Stimulated activated CD8-positive, alpha-beta memory T cell treated with anti-CD3 and anti-CD28 coated beads, Interleukin-4, amount 100 ng/mL, for 4 hours (primary cell): ENCODE results near the gene POMT1.
"Not testable (repeated sequence)": the region's sequence is repeated elsewhere in the genome, so short reads cannot be mapped to it uniquely, and the experiment has no call there.

ENCODE experiments used
- DNase-seq, 2 donors: peaks; one replicate each; pipeline ENCODE4 v3.0.0-alpha.2; 2020; ENCODE audit warnings: low read depth in 2 of 2, low spot score in 1 of 2

The POMT1 gene

DNA sequence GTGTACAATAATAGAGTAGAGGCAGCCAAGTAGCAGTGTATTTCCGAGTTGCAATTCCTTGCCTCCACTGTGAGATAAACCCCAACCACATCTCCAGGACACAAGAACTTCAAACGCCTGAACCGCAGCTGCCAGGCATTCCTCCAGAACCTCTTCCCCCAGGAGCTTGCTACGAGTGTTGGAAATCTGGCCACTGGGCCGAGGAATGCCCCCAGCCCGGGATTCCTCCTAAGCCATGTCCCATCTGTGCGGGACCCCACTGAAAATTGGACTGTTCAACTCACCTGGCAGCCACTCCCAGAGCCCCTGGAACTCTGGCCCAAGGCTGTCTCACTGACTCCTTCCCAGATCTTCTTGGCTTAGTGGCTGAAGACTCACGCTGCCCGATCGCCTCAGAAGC lies 46.5 kb downstream of the POMT1 start:
- DNase-seq = not testable (repeated sequence)

DNA sequence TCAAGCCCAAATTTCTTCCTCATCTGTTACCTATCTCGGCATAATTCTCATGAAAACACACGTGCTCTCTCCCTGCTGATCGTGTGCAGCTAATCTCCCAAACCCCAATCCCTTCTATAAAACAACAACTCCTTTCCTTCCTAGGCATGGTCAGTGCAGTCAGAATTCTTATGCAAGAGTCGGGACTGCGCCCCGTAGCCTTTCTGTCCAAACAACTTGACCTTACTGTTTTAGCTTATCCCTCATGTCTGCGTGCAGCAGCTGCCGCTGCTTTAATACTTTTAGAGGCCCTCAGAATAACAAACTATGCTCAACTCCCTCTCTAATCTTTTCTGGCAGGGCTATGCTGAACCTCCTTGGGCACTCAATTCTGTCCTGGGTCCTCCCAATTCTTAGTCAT lies 47.7 kb downstream of the POMT1 start:
- DNase-seq = not testable (repeated sequence)

DNA sequence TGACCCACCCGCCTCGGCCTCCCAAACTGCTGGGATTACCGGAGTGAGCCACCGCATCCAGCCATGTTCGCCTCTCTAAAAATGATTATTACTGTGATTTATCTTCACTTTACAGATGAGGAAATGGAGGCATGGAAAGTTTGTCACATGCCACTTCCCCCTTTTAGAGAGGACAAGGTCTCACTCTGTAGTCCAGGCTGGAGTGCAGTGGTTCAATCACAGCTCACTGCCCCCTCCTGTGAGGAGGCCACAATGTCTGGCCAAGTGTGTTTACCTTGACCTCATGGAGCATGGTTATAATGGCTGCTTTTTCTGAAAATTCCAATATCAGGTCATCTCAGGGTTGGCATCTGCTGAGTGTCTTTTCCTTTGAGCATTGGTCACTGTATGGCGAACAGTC lies 49.3 kb downstream of the POMT1 start:
- no peak for DNase-seq

DNA sequence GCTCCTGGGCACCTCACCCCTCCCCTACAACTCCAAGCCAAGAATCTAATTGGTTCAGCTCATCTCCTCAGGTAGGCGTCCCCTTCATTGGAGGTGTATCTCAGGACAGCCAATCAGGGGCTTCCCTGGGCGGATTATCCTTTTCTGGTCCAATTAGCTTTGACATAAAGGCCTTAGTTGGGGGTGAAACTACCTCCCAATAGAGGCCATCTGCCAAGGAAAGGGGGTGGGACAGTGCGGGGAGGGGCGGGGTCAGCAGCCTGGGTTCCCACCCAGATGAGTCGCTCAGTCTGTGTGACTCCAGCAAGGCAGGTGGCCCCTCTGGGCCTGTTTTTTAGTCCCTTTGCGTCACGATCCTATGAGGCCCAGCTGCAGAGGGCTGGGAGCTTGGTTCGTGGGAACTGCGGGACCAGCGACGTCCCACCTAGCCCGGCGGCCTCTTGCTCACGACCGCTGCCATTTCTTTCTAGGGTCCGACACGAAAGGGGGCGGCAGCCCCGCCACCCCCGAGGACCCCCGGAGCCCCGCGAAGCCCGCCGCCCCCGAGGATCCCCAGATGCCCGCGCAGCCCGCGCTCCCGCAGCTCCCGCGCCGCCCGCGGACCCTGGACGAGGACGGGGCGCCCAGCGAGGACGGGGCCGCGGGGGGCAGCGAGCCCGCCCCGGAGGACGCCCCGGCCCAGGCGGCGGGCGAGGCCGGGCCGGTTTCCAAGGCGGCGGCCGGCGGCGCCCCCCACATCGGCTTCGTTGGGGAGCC lies 51.5 kb downstream of the POMT1 start:
- DNase-seq = no peak

DNA sequence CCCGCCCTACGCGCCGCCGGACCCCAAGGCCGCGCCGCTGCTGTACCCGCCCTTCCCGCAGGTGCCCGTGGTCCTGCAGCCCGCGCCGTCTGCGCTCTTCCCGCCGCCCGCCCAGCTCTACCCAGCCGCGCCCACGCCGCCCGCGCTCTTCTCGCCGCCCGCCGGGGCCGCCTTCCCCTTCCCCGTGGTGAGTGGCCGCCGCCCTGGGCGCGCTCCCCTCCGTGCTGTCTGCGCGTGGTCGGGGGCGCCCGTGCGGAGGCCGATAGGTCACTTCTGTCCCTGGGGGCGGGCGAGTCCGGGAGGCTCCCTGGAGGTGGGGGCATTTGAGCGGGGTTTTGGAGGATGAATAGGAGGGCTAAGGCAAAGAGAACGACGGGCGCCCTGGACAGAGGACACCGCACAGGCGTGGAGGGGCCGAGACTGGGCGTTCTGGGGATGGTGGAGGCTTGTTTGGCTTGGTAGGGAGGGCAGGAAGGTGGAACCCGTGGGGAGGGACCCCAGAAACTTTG lies 52.2 kb downstream of the POMT1 start:
- DNase-seq = no peak

DNA sequence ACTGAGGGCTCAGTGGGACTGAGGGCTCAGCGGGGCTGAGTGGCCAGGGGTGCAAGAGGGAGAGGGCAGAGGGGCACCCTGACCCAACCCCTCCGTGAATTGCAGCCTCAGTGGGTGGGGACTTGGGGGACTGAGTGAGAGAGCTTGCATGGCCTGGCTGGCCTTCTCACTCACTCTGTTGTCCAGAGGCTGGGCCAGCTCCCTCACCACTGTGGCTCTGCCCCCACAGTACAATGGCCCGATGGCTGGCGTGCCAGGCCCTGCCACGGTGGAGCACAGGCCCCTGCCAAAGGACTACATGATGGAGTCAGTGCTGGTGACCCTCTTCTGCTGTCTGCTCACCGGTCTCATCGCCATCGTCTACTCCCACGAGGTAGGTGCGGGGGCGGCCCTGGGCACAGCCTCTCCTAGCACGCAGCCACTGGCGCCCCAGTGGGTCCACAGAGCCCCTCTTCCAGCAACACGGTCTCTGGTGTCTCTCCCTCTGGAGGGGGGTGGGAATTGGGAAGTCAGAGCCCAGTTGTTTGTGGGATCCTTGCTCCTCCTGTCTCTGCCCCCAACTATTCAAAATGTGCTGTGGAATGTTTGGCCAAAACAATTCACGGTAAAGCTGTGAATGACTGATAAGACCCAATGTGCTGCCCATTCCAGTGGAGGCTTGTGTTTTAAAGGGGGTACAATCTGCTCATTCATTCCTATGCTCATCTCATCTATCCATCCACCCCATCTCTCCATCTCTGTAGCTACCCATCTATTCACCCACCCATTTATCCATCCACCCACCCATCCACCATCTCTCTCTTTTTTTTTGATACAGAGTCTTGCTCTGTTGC lies 53.3 kb downstream of the POMT1 start:
- no peak for DNase-seq

DNA sequence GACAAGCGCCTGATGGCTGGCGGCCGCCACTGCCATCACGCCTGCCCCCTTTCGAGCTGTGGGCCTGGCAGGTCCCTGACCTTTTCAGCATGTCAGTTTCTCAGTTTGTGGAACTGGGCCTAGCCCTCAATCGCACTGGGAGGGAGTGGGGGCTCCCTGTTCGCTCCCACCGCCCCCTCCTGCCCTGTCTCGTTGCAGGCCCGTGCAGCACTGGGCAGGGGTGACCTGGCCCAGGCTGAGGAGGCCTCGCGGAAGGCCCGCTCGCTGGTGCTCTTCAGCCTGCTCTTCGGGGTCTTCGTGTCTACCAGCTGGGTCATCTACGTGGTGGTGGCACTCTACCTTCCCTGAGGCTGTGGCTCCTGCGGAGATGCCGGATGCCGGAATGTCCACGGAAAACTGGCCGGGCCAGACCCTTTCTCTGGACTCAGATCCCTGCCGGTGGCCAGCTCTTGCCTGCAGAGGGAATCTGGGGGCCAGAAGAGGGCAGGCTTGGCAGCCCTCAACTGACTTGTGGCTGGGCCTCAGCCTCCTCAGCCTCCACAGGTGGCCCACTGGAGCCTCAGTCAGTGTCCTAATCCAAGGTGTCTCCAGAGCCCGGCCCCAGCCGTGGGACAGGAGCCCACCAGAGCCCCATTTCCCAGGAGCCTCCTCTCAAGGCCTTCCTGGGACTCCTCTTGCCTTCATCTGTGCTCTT lies 55.3 kb downstream of the POMT1 start:
- DNase-seq = no peak

DNA sequence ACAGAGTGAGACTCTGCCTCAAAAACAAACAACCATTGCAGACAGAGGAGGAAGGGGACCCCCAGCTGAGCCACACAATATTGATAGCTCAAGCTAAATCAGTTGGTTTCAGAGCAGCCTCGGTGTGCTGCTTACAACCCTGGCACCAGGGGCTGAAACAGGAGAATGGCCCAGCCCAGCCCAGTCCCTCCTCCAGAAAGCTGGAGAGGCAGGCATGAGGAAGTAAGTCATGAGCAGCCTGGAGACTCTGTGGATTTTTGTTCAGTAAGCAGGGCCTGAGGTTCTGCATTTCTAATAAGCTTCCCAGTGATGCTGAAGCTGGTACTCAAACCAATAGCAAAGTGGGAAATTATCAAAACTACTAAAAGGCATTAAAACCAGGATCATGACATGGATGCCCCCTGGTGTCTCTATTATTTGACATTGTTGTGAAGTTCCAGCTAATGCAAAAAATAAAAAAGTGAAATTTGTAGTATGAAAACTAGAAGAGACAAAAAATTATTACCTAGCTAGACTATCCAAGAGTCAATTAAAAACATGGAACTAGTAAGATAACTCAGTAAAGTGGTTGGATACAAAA lies 56.8 kb downstream of the POMT1 start:
- DNase-seq = no peak

DNA sequence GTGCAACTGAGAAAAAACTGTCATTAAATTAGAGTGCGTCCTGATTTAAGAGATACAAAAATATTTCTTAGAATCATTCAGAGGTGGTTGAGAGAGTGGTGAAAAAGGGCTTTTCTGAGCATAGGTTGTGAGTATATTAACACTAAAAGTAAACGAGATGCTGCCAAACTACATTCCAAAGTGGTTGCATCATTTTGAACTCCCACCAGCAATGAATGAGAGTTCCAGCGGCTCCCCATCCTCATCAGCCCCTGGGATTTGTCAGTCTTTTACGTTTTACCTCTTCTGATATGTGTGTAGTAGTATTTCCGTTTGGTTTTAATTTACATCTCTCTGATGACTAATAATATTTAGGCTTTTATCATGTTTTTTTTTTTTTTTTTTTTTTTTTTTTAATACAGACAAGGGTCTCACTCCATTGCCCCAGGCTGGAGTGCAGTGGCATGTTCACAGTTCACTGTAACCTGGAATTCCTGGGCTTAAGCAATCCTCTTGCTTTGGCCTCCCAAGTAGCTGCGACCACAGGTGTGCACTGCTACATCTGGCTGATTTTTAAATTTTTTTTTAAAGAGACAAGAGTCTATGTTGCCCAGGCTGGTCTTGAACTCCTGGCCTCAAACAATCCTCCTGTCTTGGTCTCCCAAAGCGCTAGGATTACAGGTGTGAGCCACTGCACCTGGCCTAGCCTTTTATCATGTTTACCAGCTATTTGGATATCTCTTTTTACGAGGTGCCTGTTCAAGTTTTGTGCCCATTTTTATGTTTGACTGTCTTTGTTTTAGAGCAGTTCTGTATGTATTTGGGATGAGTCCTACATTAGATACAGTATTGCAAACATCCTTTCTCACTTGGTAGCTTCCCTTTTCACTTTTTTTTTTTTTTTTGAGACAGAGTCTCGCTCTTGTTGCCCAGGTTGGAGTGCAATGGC lies 59.6 kb downstream of the POMT1 start:
- no peak for DNase-seq

DNA sequence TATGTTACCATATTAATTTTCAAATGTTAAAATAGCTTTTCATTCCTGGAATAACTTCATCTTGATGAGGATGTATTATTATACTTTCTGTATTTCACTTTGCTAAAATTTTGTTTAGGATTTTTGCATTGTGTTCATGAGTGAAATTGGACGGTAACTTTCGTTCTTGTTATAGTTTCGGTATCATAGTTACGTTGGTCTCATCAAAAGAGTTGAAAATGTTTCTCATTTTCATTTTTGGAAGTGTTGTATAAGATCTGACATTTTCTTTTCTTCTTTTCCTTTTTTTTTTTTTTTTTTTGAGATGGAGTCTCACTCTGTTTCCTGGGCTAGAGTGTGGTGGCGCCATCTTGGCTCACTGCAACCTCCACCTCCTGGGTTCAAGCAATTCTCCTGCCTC lies 62.7 kb downstream of the POMT1 start:
- no peak for DNase-seq

DNA sequence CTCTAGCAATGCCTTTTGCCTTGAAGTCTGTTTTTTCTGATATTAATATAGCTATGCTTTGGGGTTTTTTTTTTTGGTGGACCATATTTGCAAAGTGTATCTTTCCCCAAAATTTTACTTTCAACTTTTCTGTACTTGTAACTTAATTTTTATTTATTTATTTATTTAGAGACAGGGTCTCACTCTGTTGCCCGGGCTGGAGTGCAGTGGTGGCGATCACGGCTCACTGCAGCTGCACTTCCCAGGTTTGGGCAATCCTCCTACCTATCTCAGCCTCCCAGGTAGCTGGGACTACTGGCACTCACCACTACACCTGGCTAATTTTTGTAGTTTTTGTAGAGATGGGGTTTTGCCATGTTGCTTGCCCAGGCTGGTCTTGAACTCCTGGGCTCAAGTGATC lies 63.4 kb downstream of the POMT1 start:
- DNase-seq = no peak

DNA sequence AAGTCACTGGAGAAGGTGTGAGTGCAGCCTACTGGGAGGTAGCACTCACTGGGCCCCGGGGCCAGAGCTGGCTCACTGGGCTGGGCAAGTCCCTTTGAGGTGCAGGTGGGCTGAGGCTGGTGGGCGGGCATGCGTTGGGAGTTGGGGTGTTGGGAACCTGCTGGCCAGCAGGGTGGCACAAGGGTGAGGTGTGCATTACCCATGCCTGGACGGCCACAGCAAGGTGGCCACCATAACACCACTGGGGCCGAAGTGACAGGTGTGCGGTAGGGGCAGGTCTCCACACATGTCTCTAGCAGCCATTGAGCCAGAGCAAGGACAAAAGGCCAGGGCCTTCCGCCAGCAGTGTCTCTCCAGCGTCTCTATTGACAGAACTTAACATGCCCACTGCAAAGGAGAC lies 65.2 kb downstream of the POMT1 start:
- no peak for DNase-seq
